Mucosa of descending colon (tissue), 3 donors: ENCODE results near the gene MROH9. TPM values are rescaled to one million over a fixed set of nuclear protein-coding genes. Genes with fewer than 3 reads are reported as not detected.

ENCODE experiments used
- ATAC-seq: fragments of 200-7000 bp; cut with Tn5 transposase; one replicate; pipeline ENCODE4 v1.9.1; 2020; ENCODE audit warnings: mild to moderate bottlenecking, moderate library complexity
- DNase-seq, 3 donors: peaks; one replicate each; pipeline ENCODE4 v3.0.0-alpha.2; 2020
- H3K36me3 ChIP-seq: fragments of 200-600 bp; one replicate; pipeline ENCODE4 v1.8.0; 2021; ENCODE audit warnings: low read depth, mild to moderate bottlenecking
- H3K4me1 ChIP-seq: fragments of 200-600 bp; one replicate; pipeline ENCODE4 v1.8.0; 2021; ENCODE audit warnings: low read depth, mild to moderate bottlenecking
- H3K4me3 ChIP-seq: fragments of 200-600 bp; one replicate; pipeline ENCODE4 v1.8.0; 2021; ENCODE audit warnings: mild to moderate bottlenecking
- H3K9me3 ChIP-seq: fragments of 200-600 bp; one replicate; pipeline ENCODE4 v1.8.0; 2021; ENCODE audit warnings: mild to moderate bottlenecking
- CTCF ChIP-seq: fragments of 200-600 bp; IDR thresholded peaks from one replicate; pipeline ENCODE4 v1.8.0; 2022; ENCODE audit warnings: antibody characterized with exemption, mild to moderate bottlenecking
- intact Hi-C, 2 donors: fragments of 100-400 bp; cut with DNase I in 1 of 2; cut with micrococcal nuclease in 1 of 2; formaldehyde crosslinking; loops; one replicate each; pipeline versions ENCODE4 v1.11.0 to v1.11.1; 2022; cut with DNase I, micrococcal nuclease
- total RNA-seq, 3 donors: library from RNA; stranded (reverse); fragmentation: NEBNext Ultra II Directional in 2 of 3; extraction: Animal tissue kit (Norgen Biotek cat#: 25700) in 2 of 3; gene quantifications; one replicate each; pipeline versions ENCODE4 v1.2.1 to v1.2.4, GENCODE V29; 2021 to 2023
- donor health status: DM: no; HTN: no; CAD: no; lungs with moderate emphysema.
- donor health status: DM: no; HTN: no; CAD: no.
- donor health status: DM: no; HTN: yes; CAD: no.

The MROH9 gene
- total RNA-seq, 3 donors from 2014 or later = not detected

GRCh38 chr1:170970256-170970655 is 34.9 kb downstream of the MROH9 start:
- Histone ChIP-seq H3K36me3 (no peaks in the 10 kb centered on the region), H3K9me3 (no peaks in the 10 kb centered on the region), H3K4me3 (no peak overlapping the region), H3K4me1 (no peaks in the 10 kb centered on the region)
- intact Hi-C loops = no loop called here
- no peak for TF ChIP-seq CTCF
- no peak for ATAC-seq
- no peak for DNase-seq

- Histone ChIP-seq H3K4me3 (no peak overlapping the region), H3K9me3 (no peaks in the 10 kb centered on the region), H3K36me3 (no peaks in the 10 kb centered on the region), H3K4me1 (no peaks in the 10 kb centered on the region)
- DNase-seq (no peak), ATAC-seq (no peak)
- intact Hi-C loops = no loop called here
- TF ChIP-seq CTCF = no peak
Observed at GRCh38 chr1:170978371-170978910, 43.1 kb downstream of the MROH9 start.

GRCh38 chr1:170985406-170985805 is 50.1 kb downstream of the MROH9 start:
- ATAC-seq (no peak), DNase-seq (no peak)
- Histone ChIP-seq H3K4me1 (no peaks in the 10 kb centered on the region), H3K36me3 (no peaks in the 10 kb centered on the region), H3K9me3 (no peaks in the 10 kb centered on the region), H3K4me3 (no peak overlapping the region)
- intact Hi-C loops = no loop called here
- TF ChIP-seq CTCF = no peak

- DNase-seq (no peak), ATAC-seq (no peak)
- H3K9me3 ChIP-seq = no peaks in the 10 kb centered on the region
- no peaks in the 10 kb centered on the region for H3K36me3 ChIP-seq
- no peak for TF ChIP-seq CTCF
- no peaks in the 10 kb centered on the region for H3K4me1 ChIP-seq
- intact Hi-C loops = no loop called here
- no peak overlapping the region for H3K4me3 ChIP-seq
Observed at GRCh38 chr1:170986901-170987300, 51.6 kb downstream of the MROH9 start.

- Histone ChIP-seq H3K9me3 (no peaks in the 10 kb centered on the region), H3K4me3 (no peak overlapping the region), H3K4me1 (no peaks in the 10 kb centered on the region), H3K36me3 (no peaks in the 10 kb centered on the region)
- intact Hi-C loops = no loop called here
- no peak for DNase-seq
- no peak for ATAC-seq
- TF ChIP-seq CTCF = no peak
Observed at GRCh38 chr1:170987424-170987823, 52.1 kb downstream of the MROH9 start.

GRCh38 chr1:170993151-170993550 is 57.8 kb downstream of the MROH9 start:
- Histone ChIP-seq H3K36me3 (no peaks in the 10 kb centered on the region), H3K4me3 (no peak overlapping the region), H3K9me3 (no peaks in the 10 kb centered on the region), H3K4me1 (no peaks in the 10 kb centered on the region)
- intact Hi-C loops = no loop called here
- ATAC-seq (no peak), DNase-seq (no peak)
- TF ChIP-seq CTCF = no peak
